ENCODE measurements around the gene DHCR7.

DNA sequence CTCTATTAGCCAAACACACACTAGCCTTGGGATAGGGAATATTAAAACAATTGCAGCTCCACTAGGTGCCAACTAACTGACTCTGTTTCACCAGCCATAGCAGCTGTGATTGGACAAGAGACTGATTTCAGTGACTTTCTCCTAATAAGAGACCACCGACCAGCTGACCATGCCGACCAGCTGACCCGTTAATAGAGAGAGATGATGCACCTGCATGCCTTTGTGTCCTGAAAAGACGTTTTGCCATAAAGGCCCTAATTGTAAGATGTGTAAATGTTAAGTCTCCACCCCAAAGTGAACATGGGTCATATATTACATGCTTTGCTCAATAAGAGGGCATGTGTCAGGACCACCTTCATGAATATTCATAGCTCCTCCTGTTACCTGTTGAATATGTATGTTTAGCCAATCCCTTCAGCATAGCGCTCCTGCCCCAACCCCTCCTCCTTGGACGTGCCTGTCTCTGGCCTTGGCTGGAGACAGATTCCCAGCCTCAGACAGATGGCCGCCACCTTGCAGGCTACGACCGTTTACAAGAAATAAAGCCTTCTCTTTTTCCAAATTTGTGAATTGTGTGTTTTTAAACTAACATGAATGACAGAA lies 3.5 kb upstream of the DHCR7 start:
- TF ChIP-seq TCF12 (IDR thresholded peaks at IDR 0.05) (no peak), CHD2 (IDR thresholded peaks at IDR 0.05; ENCODE audit: low read length, partially characterized antibody) (no peak), FOXM1 (IDR thresholded peaks at IDR 0.05; ENCODE audit: low read depth) (no peak), YY1 (IDR thresholded peaks at IDR 0.05; ENCODE audit: low read depth) (no peak)
- TF ChIP-seq, protein P1, sequence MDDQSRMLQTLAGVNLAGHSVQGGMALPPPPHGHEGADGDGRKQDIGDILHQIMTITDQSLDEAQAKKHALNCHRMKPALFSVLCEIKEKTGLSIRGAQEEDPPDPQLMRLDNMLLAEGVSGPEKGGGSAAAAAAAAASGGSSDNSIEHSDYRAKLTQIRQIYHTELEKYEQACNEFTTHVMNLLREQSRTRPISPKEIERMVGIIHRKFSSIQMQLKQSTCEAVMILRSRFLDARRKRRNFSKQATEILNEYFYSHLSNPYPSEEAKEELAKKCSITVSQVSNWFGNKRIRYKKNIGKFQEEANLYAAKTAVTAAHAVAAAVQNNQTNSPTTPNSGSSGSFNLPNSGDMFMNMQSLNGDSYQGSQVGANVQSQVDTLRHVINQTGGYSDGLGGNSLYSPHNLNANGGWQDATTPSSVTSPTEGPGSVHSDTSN (IDR thresholded peaks at IDR 0.05), result no peak
- TF ChIP-seq, protein P2, sequence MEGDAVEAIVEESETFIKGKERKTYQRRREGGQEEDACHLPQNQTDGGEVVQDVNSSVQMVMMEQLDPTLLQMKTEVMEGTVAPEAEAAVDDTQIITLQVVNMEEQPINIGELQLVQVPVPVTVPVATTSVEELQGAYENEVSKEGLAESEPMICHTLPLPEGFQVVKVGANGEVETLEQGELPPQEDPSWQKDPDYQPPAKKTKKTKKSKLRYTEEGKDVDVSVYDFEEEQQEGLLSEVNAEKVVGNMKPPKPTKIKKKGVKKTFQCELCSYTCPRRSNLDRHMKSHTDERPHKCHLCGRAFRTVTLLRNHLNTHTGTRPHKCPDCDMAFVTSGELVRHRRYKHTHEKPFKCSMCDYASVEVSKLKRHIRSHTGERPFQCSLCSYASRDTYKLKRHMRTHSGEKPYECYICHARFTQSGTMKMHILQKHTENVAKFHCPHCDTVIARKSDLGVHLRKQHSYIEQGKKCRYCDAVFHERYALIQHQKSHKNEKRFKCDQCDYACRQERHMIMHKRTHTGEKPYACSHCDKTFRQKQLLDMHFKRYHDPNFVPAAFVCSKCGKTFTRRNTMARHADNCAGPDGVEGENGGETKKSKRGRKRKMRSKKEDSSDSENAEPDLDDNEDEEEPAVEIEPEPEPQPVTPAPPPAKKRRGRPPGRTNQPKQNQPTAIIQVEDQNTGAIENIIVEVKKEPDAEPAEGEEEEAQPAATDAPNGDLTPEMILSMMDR (IDR thresholded peaks at IDR 0.05), result no peak
- TF ChIP-seq, protein P3, sequence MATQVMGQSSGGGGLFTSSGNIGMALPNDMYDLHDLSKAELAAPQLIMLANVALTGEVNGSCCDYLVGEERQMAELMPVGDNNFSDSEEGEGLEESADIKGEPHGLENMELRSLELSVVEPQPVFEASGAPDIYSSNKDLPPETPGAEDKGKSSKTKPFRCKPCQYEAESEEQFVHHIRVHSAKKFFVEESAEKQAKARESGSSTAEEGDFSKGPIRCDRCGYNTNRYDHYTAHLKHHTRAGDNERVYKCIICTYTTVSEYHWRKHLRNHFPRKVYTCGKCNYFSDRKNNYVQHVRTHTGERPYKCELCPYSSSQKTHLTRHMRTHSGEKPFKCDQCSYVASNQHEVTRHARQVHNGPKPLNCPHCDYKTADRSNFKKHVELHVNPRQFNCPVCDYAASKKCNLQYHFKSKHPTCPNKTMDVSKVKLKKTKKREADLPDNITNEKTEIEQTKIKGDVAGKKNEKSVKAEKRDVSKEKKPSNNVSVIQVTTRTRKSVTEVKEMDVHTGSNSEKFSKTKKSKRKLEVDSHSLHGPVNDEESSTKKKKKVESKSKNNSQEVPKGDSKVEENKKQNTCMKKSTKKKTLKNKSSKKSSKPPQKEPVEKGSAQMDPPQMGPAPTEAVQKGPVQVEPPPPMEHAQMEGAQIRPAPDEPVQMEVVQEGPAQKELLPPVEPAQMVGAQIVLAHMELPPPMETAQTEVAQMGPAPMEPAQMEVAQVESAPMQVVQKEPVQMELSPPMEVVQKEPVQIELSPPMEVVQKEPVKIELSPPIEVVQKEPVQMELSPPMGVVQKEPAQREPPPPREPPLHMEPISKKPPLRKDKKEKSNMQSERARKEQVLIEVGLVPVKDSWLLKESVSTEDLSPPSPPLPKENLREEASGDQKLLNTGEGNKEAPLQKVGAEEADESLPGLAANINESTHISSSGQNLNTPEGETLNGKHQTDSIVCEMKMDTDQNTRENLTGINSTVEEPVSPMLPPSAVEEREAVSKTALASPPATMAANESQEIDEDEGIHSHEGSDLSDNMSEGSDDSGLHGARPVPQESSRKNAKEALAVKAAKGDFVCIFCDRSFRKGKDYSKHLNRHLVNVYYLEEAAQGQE (IDR thresholded peaks at IDR 0.05; ENCODE audit: low read depth, low read length), result no peak
- TF ChIP-seq, protein P4, sequence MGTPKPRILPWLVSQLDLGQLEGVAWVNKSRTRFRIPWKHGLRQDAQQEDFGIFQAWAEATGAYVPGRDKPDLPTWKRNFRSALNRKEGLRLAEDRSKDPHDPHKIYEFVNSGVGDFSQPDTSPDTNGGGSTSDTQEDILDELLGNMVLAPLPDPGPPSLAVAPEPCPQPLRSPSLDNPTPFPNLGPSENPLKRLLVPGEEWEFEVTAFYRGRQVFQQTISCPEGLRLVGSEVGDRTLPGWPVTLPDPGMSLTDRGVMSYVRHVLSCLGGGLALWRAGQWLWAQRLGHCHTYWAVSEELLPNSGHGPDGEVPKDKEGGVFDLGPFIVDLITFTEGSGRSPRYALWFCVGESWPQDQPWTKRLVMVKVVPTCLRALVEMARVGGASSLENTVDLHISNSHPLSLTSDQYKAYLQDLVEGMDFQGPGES (IDR thresholded peaks at IDR 0.05; ENCODE audit: low read depth, low read length), result no peak
